Measurements from ENCODE around the gene LAMA5.

GRCh38 chr20:62326559-62326958, 40.6 kb downstream of the LAMA5 start:
- TF ChIP-seq EP300 (IDR thresholded peaks at IDR 0.05) = no peak
- no peak for TF ChIP-seq CTCF (IDR thresholded peaks at IDR 0.05)

All from ovary (tissue), 3 donors.